RWPE1 (cell line): ENCODE measurements around the gene GFI1.

ENCODE experiments used
- CTCF ChIA-PET: fragments of 350-600 bp; sonication (Branson Sonifier 250); formaldehyde crosslinking; extraction: SDS; loops from one replicate; lab custom pipeline; 2021; lab: Yijun Ruan, JAX
- POLR2A ChIA-PET: fragments of 400-600 bp; formaldehyde crosslinking; extraction: SDS; loops from one replicate; lab custom pipeline; 2020; ENCODE audit warnings: antibody characterized with exemption; ENCODE audit not compliant: low non-redundant PET; lab: Yijun Ruan, JAX
- DNase-seq: peaks from one replicate; pipeline ENCODE4 v3.0.0; 2012; ENCODE audit warnings: low spot score
- H3K27ac ChIP-seq: fragments of 450-650 bp; 2 replicates; pipeline ENCODE4 v1.5.1; 2017
- CTCF ChIP-seq: fragments of 450-650 bp; conservative IDR thresholded peaks from 2 replicates; pipeline ENCODE4 v1.5.1; 2017; ENCODE audit warnings: low read depth, mild to moderate bottlenecking

The GFI1 gene

GRCh38 chr1:92511541-92511940, 24.8 kb upstream of the GFI1 start:
- DNase-seq: no peak

GRCh38 chr1:92509619-92510018, 22.9 kb upstream of the GFI1 start:
- TF ChIP-seq CTCF: no peak
- ChIA-PET POLR2A (no interaction called here), CTCF (no interaction called here)
- H3K27ac ChIP-seq: no peak overlapping the region
- no peak for DNase-seq

More at GRCh38 chr1:92511541-92511940, 24.8 kb upstream of the GFI1 start:
- ChIA-PET CTCF (no interaction called here), POLR2A (no interaction called here)
- no peak for TF ChIP-seq CTCF
- H3K27ac ChIP-seq: no peak overlapping the region

GRCh38 chr1:92505015-92505692, 18.4 kb upstream of the GFI1 start:
- ChIA-PET CTCF (interaction anchor here (0.5 kb wide), 1 partner anchor 20 kb away, joined by 3 read pairs; no protein-coding TSS in a partner anchor), POLR2A (no interaction called here)
- H3K27ac ChIP-seq: no peak overlapping the region
- TF ChIP-seq CTCF: no peak
- no peak for DNase-seq

GRCh38 chr1:92504291-92505014, 17.7 kb upstream of the GFI1 start:
- H3K27ac ChIP-seq: no peak overlapping the region
- DNase-seq: no peak
- ChIA-PET POLR2A (no interaction called here), CTCF (interaction anchor here (0.7 kb wide), 1 partner anchor 30 kb away, joined by 3 read pairs; no protein-coding TSS in a partner anchor)
- no peak for TF ChIP-seq CTCF

GRCh38 chr1:92503926-92504285, 17.2 kb upstream of the GFI1 start:
- no peak for DNase-seq
- no peak for TF ChIP-seq CTCF
- POLR2A ChIA-PET: no interaction called here
- no peak overlapping the region for H3K27ac ChIP-seq
- CTCF ChIA-PET: interaction anchor here (0.7 kb wide), 1 partner anchor 30 kb away, joined by 3 read pairs; no protein-coding TSS in a partner anchor

GRCh38 chr1:92503043-92503925, 16.6 kb upstream of the GFI1 start:
- no peak overlapping the region for H3K27ac ChIP-seq
- DNase-seq: no peak
- POLR2A ChIA-PET: no interaction called here
- CTCF ChIA-PET: no interaction called here
- no peak for TF ChIP-seq CTCF
